Uterus (tissue), 2 donors: ENCODE results near the gene SBK3.

ENCODE experiments used
- CTCF ChIP-seq, 4 experiments: fragments of 200-600 bp in 2 of 4; fragments of 450-650 bp in 2 of 4; sonication (generic) in 2 of 4; IDR thresholded peaks; one replicate each; pipeline ENCODE4 v1.5.1; 2016 to 2019; ENCODE audit warnings: antibody characterized with exemption in 4 of 4, mild to moderate bottlenecking in 2 of 4, moderate library complexity in 1 of 4
- POLR2A ChIP-seq, 2 donors: fragments of 450-650 bp; IDR thresholded peaks; one replicate each; pipeline ENCODE4 v1.6.1; 2016; ENCODE audit warnings: antibody characterized with exemption in 2 of 2, mild to moderate bottlenecking in 1 of 2, moderate library complexity in 1 of 2

GRCh38 chr19:55576746-55577145, 31.4 kb upstream of the SBK3 start:
- TF ChIP-seq CTCF (IDR thresholded peaks at IDR 0.05) (no peak), POLR2A (IDR thresholded peaks at IDR 0.05) (no peak)
